Measurements from ENCODE around the gene FAIM2. TPM values are rescaled to one million over a fixed set of nuclear protein-coding genes. Genes with fewer than 3 reads are reported as not detected.

Gene FAIM2
- under 1 TPM; 0.53 to 0.91 TPM for total RNA-seq

GRCh38 chr12:49903700-49904423 lies at the start of gene FAIM2:
Gene FAIM2, minus strand, starts transcription at chr12:49903900. Its CDS starts 108 bp downstream, at chr12:49903792.
- ChIA-PET CTCF (interaction anchor here (1.1 to 3.8 kb wide), 3 partner anchors 36 to 61 kb away, joined by 4 to 16 read pairs (median 5); partner anchors contain the start of gene BCDIN3D), POLR2A (interaction anchor here (0.6 kb wide), 1 partner anchor 537 kb away, joined by 4 read pairs; the partner anchor contains the start of gene SPATS2)
- DNase-seq (peak; percentile 68), ATAC-seq (peak; percentile 75)
- H3K27ac Mint-ChIP-seq = peak within 1 kb of the TSS; percentile 3
- H3K4me3 Mint-ChIP-seq = peak within 1 kb of the TSS; percentile 57
- no peaks in the 10 kb centered on the region for H3K36me3 Mint-ChIP-seq (ENCODE audit: low read depth)
- peaks cover 13% of the 10 kb centered on the region for H3K4me1 Mint-ChIP-seq
- no peaks in the 10 kb centered on the region for H3K9me3 Mint-ChIP-seq (ENCODE audit: low read depth)
- no peaks in the 10 kb centered on the region for H3K27me3 Mint-ChIP-seq
- intact Hi-C loops (cut with DNase I, micrococcal nuclease) = no loop called here

GRCh38 chr12:49953151-49953550 lies 49.5 kb upstream of the FAIM2 start:
- ChIA-PET CTCF (interaction anchor here (0.6 to 2.2 kb wide), 2 partner anchors 8 to 192 kb away, joined by 3 to 8 read pairs; no protein-coding TSS in a partner anchor), POLR2A (no interaction called here)
- no peak for DNase-seq
- Mint-ChIP-seq H3K9me3 (ENCODE audit: low read depth) (no peaks in the 10 kb centered on the region), H3K36me3 (ENCODE audit: low read depth) (no peaks in the 10 kb centered on the region), H3K4me1 (no peaks in the 10 kb centered on the region), H3K27me3 (peaks cover 28% of the 10 kb centered on the region), H3K27ac (no peak overlapping the region), H3K4me3 (no peak overlapping the region)
- intact Hi-C loops (cut with DNase I, micrococcal nuclease) = no loop called here
- ATAC-seq = no peak

- no peak overlapping the region for H3K27ac Mint-ChIP-seq
- intact Hi-C loops (cut with DNase I, micrococcal nuclease) = no loop called here
- CTCF ChIA-PET = no interaction called here
- POLR2A ChIA-PET = no interaction called here
- ATAC-seq (no peak), DNase-seq (no peak)
- H3K27me3 Mint-ChIP-seq = peaks cover 22% of the 10 kb centered on the region
- H3K4me1 Mint-ChIP-seq = no peaks in the 10 kb centered on the region
- no peaks in the 10 kb centered on the region for H3K36me3 Mint-ChIP-seq (ENCODE audit: low read depth)
- no peaks in the 10 kb centered on the region for H3K9me3 Mint-ChIP-seq (ENCODE audit: low read depth)
- H3K4me3 Mint-ChIP-seq = no peak overlapping the region
These were observed 48.8 kb upstream of the FAIM2 start for GRCh38 chr12:49952391-49953055.

- ChIA-PET CTCF (no interaction called here), POLR2A (no interaction called here)
- DNase-seq (no peak), ATAC-seq (no peak)
- H3K9me3 Mint-ChIP-seq (ENCODE audit: low read depth) = no peaks in the 10 kb centered on the region
- H3K27ac Mint-ChIP-seq = no peak overlapping the region
- no peaks in the 10 kb centered on the region for H3K36me3 Mint-ChIP-seq (ENCODE audit: low read depth)
- intact Hi-C loops (cut with DNase I, micrococcal nuclease) = no loop called here
- H3K4me3 Mint-ChIP-seq = no peak overlapping the region
- H3K4me1 Mint-ChIP-seq = no peaks in the 10 kb centered on the region
- H3K27me3 Mint-ChIP-seq = peaks cover 15% of the 10 kb centered on the region
These were observed 47.9 kb upstream of the FAIM2 start for GRCh38 chr12:49951411-49952240.

GRCh38 chr12:49950273-49951251 lies 46.9 kb upstream of the FAIM2 start, which contains the start of gene AQP2:
Gene AQP2, plus strand, starts transcription at chr12:49950737. Its CDS starts 94 bp downstream, at chr12:49950831.
- DNase-seq (no peak), ATAC-seq (no peak)
- Mint-ChIP-seq H3K4me3 (no peak within 1 kb of the TSS), H3K4me1 (peaks cover 8% of the 10 kb centered on the region), H3K9me3 (ENCODE audit: low read depth) (no peaks in the 10 kb centered on the region), H3K36me3 (ENCODE audit: low read depth) (no peaks in the 10 kb centered on the region), H3K27me3 (peaks cover 12% of the 10 kb centered on the region), H3K27ac (no peak within 1 kb of the TSS)
- intact Hi-C loops (cut with DNase I, micrococcal nuclease) = no loop called here
- ChIA-PET POLR2A (no interaction called here), CTCF (interaction anchor here (1.3 to 2.5 kb wide), 2 partner anchors 16 to 105 kb away, joined by 3 to 13 read pairs; no protein-coding TSS in a partner anchor)

- H3K36me3 Mint-ChIP-seq (ENCODE audit: low read depth) = no peaks in the 10 kb centered on the region
- intact Hi-C loops (cut with DNase I, micrococcal nuclease) = loop anchor here (5.0 kb wide), 2 partner anchors 83 to 173 kb away; no protein-coding TSS in a partner anchor
- H3K27ac Mint-ChIP-seq = no peak overlapping the region
- peaks cover 10% of the 10 kb centered on the region for H3K27me3 Mint-ChIP-seq
- peaks cover 15% of the 10 kb centered on the region for H3K4me1 Mint-ChIP-seq
- no peak overlapping the region for H3K4me3 Mint-ChIP-seq
- ChIA-PET CTCF (interaction anchor here (0.6 to 2.5 kb wide), 3 partner anchors 17 to 105 kb away, joined by 3 to 13 read pairs (median 3); no protein-coding TSS in a partner anchor), POLR2A (no interaction called here)
- ATAC-seq (no peak), DNase-seq (no peak)
- no peaks in the 10 kb centered on the region for H3K9me3 Mint-ChIP-seq (ENCODE audit: low read depth)
These were observed 46.2 kb upstream of the FAIM2 start for GRCh38 chr12:49949866-49950265.

GRCh38 chr12:49948866-49949845 lies 45.5 kb upstream of the FAIM2 start:
- intact Hi-C loops (cut with DNase I, micrococcal nuclease) = loop anchor here (5.0 kb wide), 2 partner anchors 82 to 172 kb away; no protein-coding TSS in a partner anchor
- peaks cover 3% of the 10 kb centered on the region for H3K27me3 Mint-ChIP-seq
- H3K4me1 Mint-ChIP-seq = peaks cover 19% of the 10 kb centered on the region
- POLR2A ChIA-PET = no interaction called here
- no peak overlapping the region for H3K27ac Mint-ChIP-seq
- H3K4me3 Mint-ChIP-seq = no peak overlapping the region
- DNase-seq (no peak), ATAC-seq (no peak)
- CTCF ChIA-PET = interaction anchor here (0.6 to 2.5 kb wide), 5 partner anchors 18 to 1677 kb away, joined by 3 to 13 read pairs (median 3); no protein-coding TSS in a partner anchor
- H3K36me3 Mint-ChIP-seq (ENCODE audit: low read depth) = no peaks in the 10 kb centered on the region
- no peaks in the 10 kb centered on the region for H3K9me3 Mint-ChIP-seq (ENCODE audit: low read depth)

GRCh38 chr12:49947593-49948226 lies 44.0 kb upstream of the FAIM2 start:
- ChIA-PET POLR2A (interaction anchor here (0.7 kb wide), 1 partner anchor 34 kb away, joined by 3 read pairs; no protein-coding TSS in a partner anchor), CTCF (interaction anchor here (0.6 to 4.1 kb wide), 5 partner anchors 19 to 274 kb away, joined by 3 to 74 read pairs (median 3); no protein-coding TSS in a partner anchor)
- Mint-ChIP-seq H3K4me1 (peaks cover 19% of the 10 kb centered on the region), H3K36me3 (ENCODE audit: low read depth) (no peaks in the 10 kb centered on the region), H3K27me3 (no peaks in the 10 kb centered on the region), H3K27ac (no peak overlapping the region), H3K4me3 (no peak overlapping the region), H3K9me3 (ENCODE audit: low read depth) (no peaks in the 10 kb centered on the region)
- intact Hi-C loops (cut with DNase I, micrococcal nuclease) = loop anchor here (5.0 kb wide), 2 partner anchors 80 to 170 kb away; no protein-coding TSS in a partner anchor
- no peak for ATAC-seq
- no peak for DNase-seq

- no peaks in the 10 kb centered on the region for H3K36me3 Mint-ChIP-seq (ENCODE audit: low read depth)
- ChIA-PET POLR2A (interaction anchor here (1.4 kb wide), 1 partner anchor 79 kb away, joined by 3 read pairs; no protein-coding TSS in a partner anchor), CTCF (interaction anchor here (0.6 to 4.1 kb wide), 34 partner anchors 8 to 557 kb away, joined by 3 to 74 read pairs (median 5); partner anchors contain the start of genes COX14 and RACGAP1)
- intact Hi-C loops (cut with DNase I, micrococcal nuclease) = loop anchor here (5.0 kb wide), 2 partner anchors 79 to 169 kb away; no protein-coding TSS in a partner anchor
- H3K4me1 Mint-ChIP-seq = peaks cover 19% of the 10 kb centered on the region
- no peak for ATAC-seq
- no peak overlapping the region for H3K27ac Mint-ChIP-seq
- no peak for DNase-seq
- no peaks in the 10 kb centered on the region for H3K9me3 Mint-ChIP-seq (ENCODE audit: low read depth)
- H3K27me3 Mint-ChIP-seq = no peaks in the 10 kb centered on the region
- no peak overlapping the region for H3K4me3 Mint-ChIP-seq
These were observed 42.8 kb upstream of the FAIM2 start for GRCh38 chr12:49946497-49946896.
